Endometrial microvascular endothelial cells (primary cell): ENCODE results near the gene RMDN3. TPM values are rescaled to one million over a fixed set of nuclear protein-coding genes. Genes with fewer than 3 reads are reported as not detected.

ENCODE experiments used
- in situ Hi-C: cut with HindIII; loops from 2 replicates; pipeline ENCODE4 v1.10.0; 2017; ENCODE audit warnings: low sequenced_read_pairs, low pct_unique_long_range_greater_than_20kb; ENCODE audit errors: inconsistent ontology term
- total RNA-seq: library from RNA; depleted of rRNA; stranded (reverse); fragments of >200 nt; gene quantifications from one replicate; pipeline ENCODE4 v1.2.3, GENCODE V29; 2015; ENCODE audit errors: inconsistent ontology term

Gene RMDN3
- total RNA-seq, result 35.8 TPM

- in situ Hi-C loops, result no loop called here
Observed at GRCh38 chr15:40754883-40755811, at the start of gene RMDN3. Gene RMDN3, minus strand, starts transcription at chr15:40755254. Its CDS starts 471 bp downstream, at chr15:40754783.

- in situ Hi-C loops, result no loop called here
Observed at GRCh38 chr15:40803688-40804087, 48.6 kb upstream of the RMDN3 start.

GRCh38 chr15:40803076-40803475 lies 48.0 kb upstream of the RMDN3 start:
- in situ Hi-C loops, result no loop called here

GRCh38 chr15:40799523-40799922 lies 44.5 kb upstream of the RMDN3 start:
- in situ Hi-C loops, result no loop called here

GRCh38 chr15:40796512-40796911 lies 41.5 kb upstream of the RMDN3 start:
- in situ Hi-C loops, result no loop called here

GRCh38 chr15:40796041-40796440 lies 41.0 kb upstream of the RMDN3 start:
- in situ Hi-C loops, result no loop called here

GRCh38 chr15:40793216-40793989 lies 38.3 kb upstream of the RMDN3 start:
- in situ Hi-C loops, result no loop called here

GRCh38 chr15:40792394-40792793 lies 37.3 kb upstream of the RMDN3 start:
- in situ Hi-C loops, result no loop called here

GRCh38 chr15:40790718-40791117 lies 35.7 kb upstream of the RMDN3 start:
- in situ Hi-C loops, result no loop called here

- in situ Hi-C loops, result no loop called here
Observed at GRCh38 chr15:40789999-40790398, 34.9 kb upstream of the RMDN3 start.

- in situ Hi-C loops, result no loop called here
Observed at GRCh38 chr15:40789119-40789518, 34.1 kb upstream of the RMDN3 start.

- in situ Hi-C loops, result no loop called here
Observed at GRCh38 chr15:40787991-40788390, 32.9 kb upstream of the RMDN3 start.

- in situ Hi-C loops, result no loop called here
Observed at GRCh38 chr15:40787344-40787841, 32.3 kb upstream of the RMDN3 start.

GRCh38 chr15:40785814-40786213 lies 30.8 kb upstream of the RMDN3 start:
- in situ Hi-C loops, result no loop called here

GRCh38 chr15:40785164-40785563 lies 30.1 kb upstream of the RMDN3 start:
- in situ Hi-C loops, result no loop called here

GRCh38 chr15:40782609-40783227 lies 27.7 kb upstream of the RMDN3 start:
- in situ Hi-C loops, result no loop called here

GRCh38 chr15:40776537-40777141 lies 21.6 kb upstream of the RMDN3 start:
- in situ Hi-C loops, result no loop called here

GRCh38 chr15:40775740-40776536 lies 20.9 kb upstream of the RMDN3 start:
- in situ Hi-C loops, result no loop called here
